H9 (cell line): ENCODE results near the gene BFSP2. TPM values are rescaled to one million over a fixed set of nuclear protein-coding genes. Genes with fewer than 3 reads are reported as not detected.

Experiments used
- DNase-seq: peaks from one replicate; pipeline ENCODE4 v3.0.0-alpha.2; 2017
- H2AFZ ChIP-seq: one replicate; pipeline ENCODE4 v1.6.1; 2013; ENCODE audit warnings: mild to moderate bottlenecking, low read length, control low read depth, moderate library complexity
- H2AK5ac ChIP-seq: 2 replicates; pipeline ENCODE4 v1.6.1; 2013; ENCODE audit warnings: low read length, control low read depth, mixed read lengths; ENCODE audit not compliant: insufficient read length
- H2BK120ac ChIP-seq: one replicate; pipeline ENCODE4 v1.6.1; 2013; ENCODE audit warnings: low read depth, mild to moderate bottlenecking, low read length, control low read depth, inconsistent platforms; ENCODE audit not compliant: poor library complexity, severe bottlenecking
- H2BK12ac ChIP-seq: 2 replicates; pipeline ENCODE4 v1.6.1; 2013; ENCODE audit warnings: low read length, control low read depth, mixed read lengths, low read depth; ENCODE audit not compliant: insufficient read length
- H2BK15ac ChIP-seq: 2 replicates; pipeline ENCODE4 v1.6.1; 2013; ENCODE audit warnings: low read depth, low read length, control low read depth
- H2BK20ac ChIP-seq: one replicate; pipeline ENCODE4 v1.6.1; 2013; ENCODE audit warnings: low read depth, mild to moderate bottlenecking, low read length, control low read depth, inconsistent platforms; ENCODE audit not compliant: poor library complexity, severe bottlenecking
- H2BK5ac ChIP-seq: 2 replicates; pipeline ENCODE4 v1.6.1; 2013; ENCODE audit warnings: low read length, control low read depth, mixed read lengths; ENCODE audit not compliant: insufficient read length
- H3K14ac ChIP-seq: 2 replicates; pipeline ENCODE4 v1.6.1; 2013; ENCODE audit warnings: low read length, control low read depth; ENCODE audit not compliant: insufficient read depth
- H3K18ac ChIP-seq: 2 replicates; pipeline ENCODE4 v1.6.1; 2013; ENCODE audit warnings: low read depth, mild to moderate bottlenecking, mixed read lengths, low read length, control low read depth; ENCODE audit not compliant: insufficient read length
- H3K23ac ChIP-seq: 2 replicates; pipeline ENCODE4 v1.6.1; 2013; ENCODE audit warnings: low read length, control low read depth, mixed read lengths, low read depth; ENCODE audit not compliant: insufficient read length
- H3K23me2 ChIP-seq: 2 replicates; pipeline ENCODE4 v1.6.1; 2013; ENCODE audit warnings: low read depth, mild to moderate bottlenecking, mixed read lengths, low read length, control low read depth; ENCODE audit not compliant: insufficient read length, poor library complexity, severe bottlenecking
- H3K27ac ChIP-seq: 2 replicates; pipeline ENCODE4 v1.5.1; 2013; ENCODE audit warnings: low read length, control low read depth, mixed read lengths, low read depth; ENCODE audit not compliant: insufficient read length
- H3K27me3 ChIP-seq: 2 replicates; pipeline ENCODE4 v1.6.1; 2013; ENCODE audit warnings: low read length, control low read depth, inconsistent platforms; ENCODE audit not compliant: insufficient read depth
- H3K4ac ChIP-seq: 2 replicates; pipeline ENCODE4 v1.6.1; 2013; ENCODE audit warnings: low read depth, mild to moderate bottlenecking, control low read depth, inconsistent platforms, low read length, moderate library complexity
- H3K4me1 ChIP-seq: 2 replicates; pipeline ENCODE4 v1.6.1; 2013; ENCODE audit warnings: low read length, control low read depth, inconsistent platforms; ENCODE audit not compliant: insufficient read depth
- H3K4me2 ChIP-seq: 2 replicates; pipeline ENCODE4 v1.6.1; 2013; ENCODE audit warnings: low read length, control low read depth, mixed read lengths; ENCODE audit not compliant: insufficient read length, insufficient read depth
- H3K56ac ChIP-seq: 2 replicates; pipeline ENCODE4 v1.6.1; 2013; ENCODE audit warnings: low read depth, mild to moderate bottlenecking, mixed read lengths, low read length, control low read depth; ENCODE audit not compliant: insufficient read length
- H3K79me1 ChIP-seq: 2 replicates; pipeline ENCODE4 v1.6.1; 2013; ENCODE audit warnings: low read depth, mild to moderate bottlenecking, moderate library complexity, low read length, control low read depth, inconsistent platforms; ENCODE audit not compliant: insufficient read depth, poor library complexity, severe bottlenecking
- H3K79me2 ChIP-seq: 2 replicates; pipeline ENCODE4 v1.6.1; 2013; ENCODE audit warnings: low read length, control low read depth, inconsistent platforms; ENCODE audit not compliant: insufficient read depth
- H3K9ac ChIP-seq: 2 replicates; pipeline ENCODE4 v1.6.1; 2013; ENCODE audit warnings: low read length, control low read depth, mixed read lengths; ENCODE audit not compliant: insufficient read length; ENCODE audit errors: extremely low read depth
- H3K9me3 ChIP-seq: one replicate; pipeline ENCODE4 v1.6.1; 2013; ENCODE audit warnings: low read depth, low read length, inconsistent platforms; ENCODE audit not compliant: control insufficient read depth
- H3T11ph ChIP-seq: one replicate; pipeline ENCODE4 v1.6.1; 2013; ENCODE audit warnings: mild to moderate bottlenecking, low read length, control low read depth, inconsistent platforms
- H4K20me1 ChIP-seq: one replicate; pipeline ENCODE4 v1.6.1; 2013; ENCODE audit not compliant: control insufficient read depth, insufficient read length, insufficient read depth
- H4K5ac ChIP-seq: 2 replicates; pipeline ENCODE4 v1.6.1; 2013; ENCODE audit warnings: low read depth, mild to moderate bottlenecking, mixed read lengths, low read length, control low read depth; ENCODE audit not compliant: insufficient read length
- H4K8ac ChIP-seq: replicated peaks from 2 replicates; pipeline ENCODE4 v1.6.1; 2013; ENCODE audit warnings: low read length, control low read depth, mixed read lengths, low read depth; ENCODE audit not compliant: insufficient read length
- H4K91ac ChIP-seq: 2 replicates; pipeline ENCODE4 v1.6.1; 2013; ENCODE audit warnings: low read depth, mild to moderate bottlenecking, moderate library complexity, mixed read lengths, low read length, control low read depth; ENCODE audit not compliant: insufficient read length
- H3K27ac Mint-ChIP-seq, 3 experiments: 2 replicates in 2 of 3; 3 replicates in 1 of 3; pipeline ENCODE4 v1.8.0; 2020 to 2021; ENCODE audit warnings: mixed read lengths in 3 of 3, mild to moderate bottlenecking in 1 of 3, moderate library complexity in 1 of 3
- H3K27me3 Mint-ChIP-seq: 2 replicates; pipeline ENCODE4 v1.8.0; 2021; ENCODE audit warnings: low read depth, mild to moderate bottlenecking, moderate library complexity, mixed read lengths
- H3K36me3 Mint-ChIP-seq, 3 experiments: 2 replicates in 2 of 3; 3 replicates in 1 of 3; pipeline ENCODE4 v1.8.0; 2020 to 2021; ENCODE audit warnings: low read depth in 3 of 3, mixed read lengths in 3 of 3; ENCODE audit not compliant: insufficient read depth in 1 of 3
- H3K4me1 Mint-ChIP-seq, 2 experiments: 2 replicates each; pipeline ENCODE4 v1.8.0; 2020; ENCODE audit warnings: mixed read lengths in 2 of 2
- H3K4me3 Mint-ChIP-seq, 2 experiments: 2 replicates in 1 of 2; 3 replicates in 1 of 2; pipeline ENCODE4 v1.8.0; 2020 to 2021; ENCODE audit warnings: mild to moderate bottlenecking in 2 of 2, mixed read lengths in 2 of 2, moderate library complexity in 1 of 2
- H3K9me3 Mint-ChIP-seq, 2 experiments: 2 replicates in 1 of 2; 3 replicates in 1 of 2; pipeline ENCODE4 v1.8.0; 2020; ENCODE audit warnings: mild to moderate bottlenecking in 2 of 2, mixed read lengths in 2 of 2, moderate library complexity in 1 of 2
- CTCF ChIP-seq: fragments of 200-600 bp; sonication (generic); conservative IDR thresholded peaks from 3 replicates; pipeline ENCODE4 v1.8.0; 2021; ENCODE audit warnings: antibody characterized with exemption, mild to moderate bottlenecking
- WGBS: extraction: QIAGEN DNeasy Blood & Tissue Kit; methylation state at CpG from one replicate; pipeline ENCODE4 v1.1.7; 2013; ENCODE audit warnings: missing lambda C conversion rate, low lambda C conversion rate, mixed read lengths; ENCODE audit not compliant: insufficient read length; ENCODE audit errors: extremely low coverage; 5-methylcytosine and 5-hydroxymethylcytosine counted together
- total RNA-seq: library from RNA; stranded (reverse); gene quantifications from 2 replicates; pipeline ENCODE4 v1.2.1, GENCODE V29; 2021

The BFSP2 gene
- total RNA-seq, 1 experiment from 2014 or later = not detected

- no peaks in the 10 kb centered on the region for H3K79me1 ChIP-seq
Measured at GRCh38 chr3:133474817-133475216, 75.0 kb downstream of the BFSP2 start.

More at GRCh38 chr3:133474817-133475216, 75.0 kb downstream of the BFSP2 start:
- no peaks in the 10 kb centered on the region for H3K79me2 ChIP-seq
- H4K8ac ChIP-seq = no peak overlapping the region
- no peaks in the 10 kb centered on the region for H3K23me2 ChIP-seq
- no peak overlapping the region for H2BK5ac ChIP-seq
- no peak overlapping the region for H2BK20ac ChIP-seq
- WGBS = no CpG with 5 or more reads among the region's 4 CpGs
- H4K20me1 ChIP-seq = no peaks in the 10 kb centered on the region
- no peak overlapping the region for H4K91ac ChIP-seq
- H3K4me1 Mint-ChIP-seq = peaks cover 39 to 44% of the 10 kb centered on the region in 2 experiments
- H3K9me3 ChIP-seq = no peaks in the 10 kb centered on the region
- no peaks in the 10 kb centered on the region for H3K27me3 ChIP-seq
- no peak overlapping the region for H3K4me3 Mint-ChIP-seq
- H2BK120ac ChIP-seq = no peak overlapping the region
- no peak overlapping the region for H4K5ac ChIP-seq
- H2BK15ac ChIP-seq = no peak overlapping the region
- DNase-seq = no peak
- H3K27ac Mint-ChIP-seq = no peak overlapping the region; a peak in 1 of 7 replicates
- peaks cover 2% of the 10 kb centered on the region; the same call in 1 of the 2 replicates for H3K4me1 ChIP-seq
- no peak overlapping the region for H3K14ac ChIP-seq
- H3K9ac ChIP-seq = no peak overlapping the region
- H3K18ac ChIP-seq = no peak overlapping the region
- no peak for TF ChIP-seq CTCF
- H2BK12ac ChIP-seq = no peak overlapping the region
- H2AK5ac ChIP-seq = no peak overlapping the region
- H3K27ac ChIP-seq = no peak overlapping the region
- no peak overlapping the region for H3K56ac ChIP-seq
- no peaks in the 10 kb centered on the region for H3K36me3 Mint-ChIP-seq
- H3K4me2 ChIP-seq = no peak overlapping the region
- no peaks in the 10 kb centered on the region for H3K9me3 Mint-ChIP-seq
- no peak overlapping the region for H3T11ph ChIP-seq
- peaks cover 15% of the 10 kb centered on the region for H3K27me3 Mint-ChIP-seq
- H2AFZ ChIP-seq = no peak overlapping the region
- no peak overlapping the region for H3K23ac ChIP-seq
- no peak overlapping the region for H3K4ac ChIP-seq
